ENCODE results near the gene CD209. TPM values are rescaled to one million over a fixed set of nuclear protein-coding genes. Genes with fewer than 3 reads are reported as not detected.

CD209 gene
- total RNA-seq, 1 experiment from 2014 or later = not detected

DNA sequence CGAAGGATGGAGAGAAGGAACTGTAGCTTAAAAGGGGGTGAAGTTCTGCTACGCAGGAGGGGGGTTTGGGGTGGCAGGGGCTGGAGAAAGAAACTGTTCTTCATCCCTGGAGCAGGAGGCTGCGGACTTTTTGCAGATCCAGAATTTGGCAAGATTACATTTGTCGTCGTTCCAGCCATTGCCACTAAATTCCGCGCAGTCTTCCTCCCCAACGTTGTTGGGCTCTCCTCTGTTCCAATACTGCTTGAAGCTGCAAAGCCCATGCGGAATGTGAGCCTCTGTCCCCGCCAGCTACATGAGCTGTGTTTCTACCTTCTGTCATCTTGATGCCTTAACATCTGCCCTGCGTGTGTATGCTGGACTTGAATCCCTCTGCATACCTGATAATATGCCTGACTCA is 4.3 kb downstream of the CD209 start:
- no TSS peak for BruUV-seq (replicated peaks)
- CTCF ChIA-PET = no interaction called here
- intact Hi-C loops (cut with micrococcal nuclease; ENCODE audit: unreplicated experiment) (no loop called here), in situ Hi-C loops (cut with HindIII; ENCODE audit: low pct_unique_long_range_greater_than_20kb, low sequenced_read_pairs) (no loop called here)
- no peaks in the 10 kb centered on the region for H3K9me3 ChIP-seq (ENCODE audit: control insufficient read depth, insufficient read depth, low read depth, low read length)
- TF ChIP-seq, protein P1, sequence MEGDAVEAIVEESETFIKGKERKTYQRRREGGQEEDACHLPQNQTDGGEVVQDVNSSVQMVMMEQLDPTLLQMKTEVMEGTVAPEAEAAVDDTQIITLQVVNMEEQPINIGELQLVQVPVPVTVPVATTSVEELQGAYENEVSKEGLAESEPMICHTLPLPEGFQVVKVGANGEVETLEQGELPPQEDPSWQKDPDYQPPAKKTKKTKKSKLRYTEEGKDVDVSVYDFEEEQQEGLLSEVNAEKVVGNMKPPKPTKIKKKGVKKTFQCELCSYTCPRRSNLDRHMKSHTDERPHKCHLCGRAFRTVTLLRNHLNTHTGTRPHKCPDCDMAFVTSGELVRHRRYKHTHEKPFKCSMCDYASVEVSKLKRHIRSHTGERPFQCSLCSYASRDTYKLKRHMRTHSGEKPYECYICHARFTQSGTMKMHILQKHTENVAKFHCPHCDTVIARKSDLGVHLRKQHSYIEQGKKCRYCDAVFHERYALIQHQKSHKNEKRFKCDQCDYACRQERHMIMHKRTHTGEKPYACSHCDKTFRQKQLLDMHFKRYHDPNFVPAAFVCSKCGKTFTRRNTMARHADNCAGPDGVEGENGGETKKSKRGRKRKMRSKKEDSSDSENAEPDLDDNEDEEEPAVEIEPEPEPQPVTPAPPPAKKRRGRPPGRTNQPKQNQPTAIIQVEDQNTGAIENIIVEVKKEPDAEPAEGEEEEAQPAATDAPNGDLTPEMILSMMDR (IDR thresholded peaks at IDR 0.05) = no peak
- TF ChIP-seq POLR2AphosphoS5 (IDR thresholded peaks at IDR 0.05; ENCODE audit: low read depth, low read length) (no peak), TCF7L2 (IDR thresholded peaks at IDR 0.05; ENCODE audit: low read depth, low read length) (no peak), SIN3A (IDR thresholded peaks at IDR 0.05; ENCODE audit: borderline replicate concordance, insufficient read depth, low read depth, low read length) (no peak)
- TF ChIP-seq, protein P2, sequence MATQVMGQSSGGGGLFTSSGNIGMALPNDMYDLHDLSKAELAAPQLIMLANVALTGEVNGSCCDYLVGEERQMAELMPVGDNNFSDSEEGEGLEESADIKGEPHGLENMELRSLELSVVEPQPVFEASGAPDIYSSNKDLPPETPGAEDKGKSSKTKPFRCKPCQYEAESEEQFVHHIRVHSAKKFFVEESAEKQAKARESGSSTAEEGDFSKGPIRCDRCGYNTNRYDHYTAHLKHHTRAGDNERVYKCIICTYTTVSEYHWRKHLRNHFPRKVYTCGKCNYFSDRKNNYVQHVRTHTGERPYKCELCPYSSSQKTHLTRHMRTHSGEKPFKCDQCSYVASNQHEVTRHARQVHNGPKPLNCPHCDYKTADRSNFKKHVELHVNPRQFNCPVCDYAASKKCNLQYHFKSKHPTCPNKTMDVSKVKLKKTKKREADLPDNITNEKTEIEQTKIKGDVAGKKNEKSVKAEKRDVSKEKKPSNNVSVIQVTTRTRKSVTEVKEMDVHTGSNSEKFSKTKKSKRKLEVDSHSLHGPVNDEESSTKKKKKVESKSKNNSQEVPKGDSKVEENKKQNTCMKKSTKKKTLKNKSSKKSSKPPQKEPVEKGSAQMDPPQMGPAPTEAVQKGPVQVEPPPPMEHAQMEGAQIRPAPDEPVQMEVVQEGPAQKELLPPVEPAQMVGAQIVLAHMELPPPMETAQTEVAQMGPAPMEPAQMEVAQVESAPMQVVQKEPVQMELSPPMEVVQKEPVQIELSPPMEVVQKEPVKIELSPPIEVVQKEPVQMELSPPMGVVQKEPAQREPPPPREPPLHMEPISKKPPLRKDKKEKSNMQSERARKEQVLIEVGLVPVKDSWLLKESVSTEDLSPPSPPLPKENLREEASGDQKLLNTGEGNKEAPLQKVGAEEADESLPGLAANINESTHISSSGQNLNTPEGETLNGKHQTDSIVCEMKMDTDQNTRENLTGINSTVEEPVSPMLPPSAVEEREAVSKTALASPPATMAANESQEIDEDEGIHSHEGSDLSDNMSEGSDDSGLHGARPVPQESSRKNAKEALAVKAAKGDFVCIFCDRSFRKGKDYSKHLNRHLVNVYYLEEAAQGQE (IDR thresholded peaks at IDR 0.05; ENCODE audit: insufficient read depth in 1 of 2, low read depth in 2 of 2, low read length in 1 of 2) = no peak
- H3K4me1 ChIP-seq (ENCODE audit: control insufficient read depth, insufficient read depth, low read length) = no peaks in the 10 kb centered on the region
- H3K4me3 ChIP-seq (ENCODE audit: low read depth in 2 of 2, low read length in 2 of 2) = no peak overlapping the region
- no peak overlapping the region for H3K27ac ChIP-seq (ENCODE audit: low read length)
- no peak for DNase-seq (ENCODE audit: low read depth, low spot score)
- POLR2A ChIA-PET = no interaction called here
- no peak for ATAC-seq
- H3K36me3 ChIP-seq (ENCODE audit: control insufficient read depth, insufficient read depth, low read length) = no peaks in the 10 kb centered on the region
- H3K27me3 ChIP-seq (ENCODE audit: control insufficient read depth, insufficient read depth, low read length) = no peaks in the 10 kb centered on the region

DNA sequence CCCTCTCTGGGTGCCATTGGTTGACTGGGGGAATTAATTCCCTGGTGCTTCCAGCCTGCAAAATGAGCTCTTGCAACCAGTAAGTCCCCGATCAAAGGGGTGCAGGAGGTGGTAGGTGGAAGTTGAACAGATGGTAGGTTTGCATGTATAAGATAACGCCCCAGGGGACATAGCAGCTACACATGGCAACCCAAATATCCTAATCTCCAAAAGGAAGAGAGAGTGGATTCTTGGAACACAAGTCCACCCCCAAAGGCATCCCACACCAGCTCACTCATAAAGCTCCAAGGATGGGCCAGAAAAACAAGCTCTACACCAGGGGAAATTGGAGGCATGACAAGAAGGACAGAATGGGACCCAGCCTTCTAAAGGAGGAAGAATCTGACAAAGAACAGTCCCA is 4.8 kb downstream of the CD209 start:
- in situ Hi-C loops (cut with HindIII; ENCODE audit: low pct_unique_long_range_greater_than_20kb, low sequenced_read_pairs) = no loop called here
- H3K27ac ChIP-seq (ENCODE audit: low read length) = no peak overlapping the region
- intact Hi-C loops (cut with micrococcal nuclease; ENCODE audit: unreplicated experiment) = no loop called here
- ChIA-PET CTCF (no interaction called here), POLR2A (no interaction called here)
- ATAC-seq (no peak), DNase-seq (ENCODE audit: low read depth, low spot score) (no peak)
- BruUV-seq (replicated peaks) = no TSS peak
- H3K9me3 ChIP-seq (ENCODE audit: control insufficient read depth, insufficient read depth, low read depth, low read length) = no peaks in the 10 kb centered on the region
- H3K27me3 ChIP-seq (ENCODE audit: control insufficient read depth, insufficient read depth, low read length) = no peaks in the 10 kb centered on the region
- no peak overlapping the region for H3K4me3 ChIP-seq (ENCODE audit: low read depth in 2 of 2, low read length in 2 of 2)
- H3K36me3 ChIP-seq (ENCODE audit: control insufficient read depth, insufficient read depth, low read length) = no peaks in the 10 kb centered on the region
- no peaks in the 10 kb centered on the region for H3K4me1 ChIP-seq (ENCODE audit: control insufficient read depth, insufficient read depth, low read length)
- no peak for TF ChIP-seq SIN3A (IDR thresholded peaks at IDR 0.05; ENCODE audit: borderline replicate concordance, insufficient read depth, low read depth, low read length)
- TF ChIP-seq, protein P1 (IDR thresholded peaks at IDR 0.05) = no peak
- TF ChIP-seq, protein P2 (IDR thresholded peaks at IDR 0.05; ENCODE audit: insufficient read depth in 1 of 2, low read depth in 2 of 2, low read length in 1 of 2) = no peak
- TF ChIP-seq POLR2AphosphoS5 (IDR thresholded peaks at IDR 0.05; ENCODE audit: low read depth, low read length) = no peak
- TF ChIP-seq TCF7L2 (IDR thresholded peaks at IDR 0.05; ENCODE audit: low read depth, low read length) = no peak

Measured in Panc1 (cell line).